DMS153 (cell line): ENCODE results near the gene TSPAN8.
"Not testable (repeated sequence)": the region's sequence is repeated elsewhere in the genome, so short reads cannot be mapped to it uniquely, and the experiment has no call there.

Experiments used
- DNase-seq: peaks from one replicate; lab custom pipeline; 2025; lab: John Stamatoyannopoulos, UW

The TSPAN8 gene

GRCh38 chr12:71157601-71158233 lies at the start of gene TSPAN8:
Gene TSPAN8, minus strand, starts transcription at chr12:71157999. Its CDS starts 321 bp downstream, at chr12:71157678.
- peak; percentile 74 for DNase-seq

GRCh38 chr12:71201136-71201679 lies 43.4 kb upstream of the TSPAN8 start:
- DNase-seq, result peak; percentile 47

GRCh38 chr12:71200706-71201105 lies 42.9 kb upstream of the TSPAN8 start:
- no peak for DNase-seq

GRCh38 chr12:71197460-71197859 lies 39.7 kb upstream of the TSPAN8 start:
- DNase-seq, result no peak

GRCh38 chr12:71195338-71195896 lies 37.6 kb upstream of the TSPAN8 start:
- peak; percentile 94 for DNase-seq

GRCh38 chr12:71194657-71195056 lies 36.9 kb upstream of the TSPAN8 start:
- peak; percentile 64 for DNase-seq

- DNase-seq, result no peak
These were observed 35.2 kb upstream of the TSPAN8 start for GRCh38 chr12:71193041-71193440.

- peak; percentile 54 for DNase-seq
These were observed 33.9 kb upstream of the TSPAN8 start for GRCh38 chr12:71191509-71192196.

- no peak for DNase-seq
These were observed 33.0 kb upstream of the TSPAN8 start for GRCh38 chr12:71190822-71191221.

GRCh38 chr12:71187379-71187778 lies 29.6 kb upstream of the TSPAN8 start:
- no peak for DNase-seq

GRCh38 chr12:71186571-71187288 lies 28.9 kb upstream of the TSPAN8 start:
- no peak for DNase-seq

- no peak for DNase-seq
These were observed 26.0 kb upstream of the TSPAN8 start for GRCh38 chr12:71183846-71184245.

GRCh38 chr12:71183018-71183417 lies 25.2 kb upstream of the TSPAN8 start:
- no peak for DNase-seq

- DNase-seq, result no peak
These were observed 20.4 kb upstream of the TSPAN8 start for GRCh38 chr12:71178162-71178561.

GRCh38 chr12:71174825-71175224 lies 17.0 kb upstream of the TSPAN8 start:
- DNase-seq, result no peak

GRCh38 chr12:71174146-71174545 lies 16.3 kb upstream of the TSPAN8 start:
- DNase-seq, result no peak

- no peak for DNase-seq
These were observed 12.7 kb upstream of the TSPAN8 start for GRCh38 chr12:71170456-71170855.

GRCh38 chr12:71169286-71169685 lies 11.5 kb upstream of the TSPAN8 start:
- DNase-seq, result no peak

GRCh38 chr12:71166862-71167496 lies 9.2 kb upstream of the TSPAN8 start:
- no peak for DNase-seq

- no peak for DNase-seq
These were observed 8.5 kb upstream of the TSPAN8 start for GRCh38 chr12:71166280-71166679.

GRCh38 chr12:71165780-71166179 lies 8.0 kb upstream of the TSPAN8 start:
- DNase-seq, result not testable (repeated sequence)
